AG08396 (cell line): ENCODE results near the gene UTS2B.

Source experiments
- DNase-seq: peaks from one replicate; pipeline ENCODE4 v3.0.0; 2012; ENCODE audit warnings: low spot score, mixed read lengths

Gene UTS2B

GRCh38 chr3:191238321-191238817 is 92.0 kb downstream of the UTS2B start:
- DNase-seq, result peak; percentile 5

GRCh38 chr3:191237047-191237882 is 93.1 kb downstream of the UTS2B start:
- DNase-seq, result no peak

GRCh38 chr3:191236646-191237045 is 93.7 kb downstream of the UTS2B start:
- DNase-seq, result peak; percentile 22

- peak; percentile 26 for DNase-seq
These were observed 94.7 kb downstream of the UTS2B start for GRCh38 chr3:191235331-191236314.

GRCh38 chr3:191234216-191234615 is 96.1 kb downstream of the UTS2B start:
- DNase-seq, result no peak

- no peak for DNase-seq
These were observed 102.8 kb downstream of the UTS2B start for GRCh38 chr3:191227541-191227940.

GRCh38 chr3:191221638-191222037 is 108.7 kb downstream of the UTS2B start:
- DNase-seq, result no peak

- DNase-seq, result no peak
These were observed 109.4 kb downstream of the UTS2B start for GRCh38 chr3:191220908-191221307.

- DNase-seq, result no peak
These were observed 113.0 kb downstream of the UTS2B start for GRCh38 chr3:191217301-191217700.
